Keratinocyte (primary cell): ENCODE data around the gene CYB561A3. TPM values are rescaled to one million over a fixed set of nuclear protein-coding genes. Genes with fewer than 3 reads are reported as not detected.

Source experiments
- DNase-seq: peaks from one replicate; pipeline ENCODE4 v3.0.0-alpha.2; 2011; ENCODE audit warnings: low read depth, missing footprints, low spot score
- FAIRE-seq: peaks from 2 replicates; lab custom pipeline; 2011; peaks lifted over from hg19 to GRCh38; lab: Jason Lieb, UNC
- H2AFZ ChIP-seq: 2 replicates; pipeline ENCODE4 v1.6.0; 2012; ENCODE audit warnings: low read length, control low read depth, inconsistent platforms; ENCODE audit not compliant: control insufficient read depth
- H3K27ac ChIP-seq: 2 replicates; pipeline ENCODE4 v1.5.1; 2011; ENCODE audit warnings: low read length; ENCODE audit not compliant: control insufficient read depth, insufficient read depth
- H3K27me3 ChIP-seq: 3 replicates; pipeline ENCODE4 v1.6.0; 2011; ENCODE audit warnings: low read length; ENCODE audit not compliant: control insufficient read depth, insufficient read depth; ENCODE audit errors: extremely low read depth
- H3K36me3 ChIP-seq, 2 experiments: 2 replicates in 1 of 2; 3 replicates in 1 of 2; pipeline ENCODE4 v1.5.1; 2011; ENCODE audit warnings: low read length in 2 of 2, mild to moderate bottlenecking in 1 of 2; ENCODE audit not compliant: control insufficient read depth in 2 of 2, insufficient read depth in 2 of 2; ENCODE audit errors: extremely low read depth in 1 of 2
- H3K4me1 ChIP-seq: 3 replicates; pipeline ENCODE4 v1.5.1; 2011; ENCODE audit warnings: low read length; ENCODE audit not compliant: control insufficient read depth, insufficient read depth; ENCODE audit errors: extremely low read depth
- H3K4me2 ChIP-seq: 3 replicates; pipeline ENCODE4 v1.6.0; 2011; ENCODE audit warnings: low read depth, low read length; ENCODE audit not compliant: control insufficient read depth, insufficient read depth; ENCODE audit errors: extremely low read depth
- H3K4me3 ChIP-seq, 3 experiments: fragments of 200-600 bp in 1 of 3; sonication (generic) in 1 of 3; 2 replicates in 2 of 3; 3 replicates in 1 of 3; pipeline ENCODE4 v1.5.1; 2011 to 2016; ENCODE audit warnings: low read length in 3 of 3, mild to moderate bottlenecking in 3 of 3, control low read depth in 2 of 3, inconsistent platforms in 1 of 3, low read depth in 1 of 3, mixed read lengths in 1 of 3, mixed run types in 1 of 3, moderate library complexity in 1 of 3; ENCODE audit not compliant: control insufficient read depth in 2 of 3, insufficient read depth in 2 of 3; ENCODE audit errors: extremely low read depth in 1 of 3
- H3K79me2 ChIP-seq: 2 replicates; pipeline ENCODE4 v1.6.0; 2012; ENCODE audit warnings: low read length; ENCODE audit not compliant: control insufficient read depth, insufficient read depth
- H3K9ac ChIP-seq: 3 replicates; pipeline ENCODE4 v1.6.0; 2011; ENCODE audit warnings: low read length; ENCODE audit not compliant: control insufficient read depth, insufficient read depth; ENCODE audit errors: extremely low read depth
- H3K9me1 ChIP-seq: 3 replicates; pipeline ENCODE4 v1.6.0; 2011; ENCODE audit warnings: low read length; ENCODE audit not compliant: control insufficient read depth, insufficient read depth; ENCODE audit errors: extremely low read depth
- H3K9me3 ChIP-seq: 2 replicates; pipeline ENCODE4 v1.5.1; 2012; ENCODE audit warnings: low read depth, low read length; ENCODE audit not compliant: control insufficient read depth
- H4K20me1 ChIP-seq: 3 replicates; pipeline ENCODE4 v1.6.0; 2011; ENCODE audit warnings: low read length; ENCODE audit not compliant: control insufficient read depth, insufficient read depth; ENCODE audit errors: extremely low read depth
- CTCF ChIP-seq, 3 experiments: IDR thresholded peaks in 1 of 3; conservative IDR thresholded peaks in 1 of 3; optimal IDR thresholded peaks in 1 of 3; 2 replicates in 2 of 3; 3 replicates in 1 of 3; pipeline versions ENCODE3 to v1.5.1; 2011; ENCODE audit warnings: low read length in 3 of 3, mild to moderate bottlenecking in 3 of 3, moderate library complexity in 2 of 3, control low read depth in 1 of 3, inconsistent platforms in 1 of 3; ENCODE audit not compliant: insufficient read depth in 2 of 3; ENCODE audit errors: extremely low read depth in 1 of 3
- EZH2 ChIP-seq: IDR thresholded peaks from one replicate; pipeline ENCODE4 v1.6.1; 2012; ENCODE audit warnings: inconsistent platforms, mild to moderate bottlenecking, low read length, moderate library complexity
- dilution Hi-C: fragments of 300-500 bp; cut with MboI; formaldehyde crosslinking; loops from one replicate; pipeline ENCODE4 v1.7.0; 2020; ENCODE audit warnings: low sequenced_read_pairs; ENCODE audit not compliant: extremely low pct_ligation_motif_present
- polyA plus RNA-seq, 5 experiments: library from polyadenylated mRNA; depleted of rRNA in 3 of 5; stranded (reverse) in 3 of 5; stranded (forward) in 1 of 5; unstranded in 1 of 5; fragments of >200 nt; gene quantifications; 1 replicate in 1 of 5; 2 replicates in 3 of 5; 3 replicates in 1 of 5; pipeline versions ENCODE4 v1.2.1 to v1.2.3, GENCODE V29; 2011 to 2012; ENCODE audit warnings: missing spikeins in 2 of 5, low read depth in 1 of 5, low replicate concordance in 1 of 5

Gene CYB561A3
- polyA plus RNA-seq, 1 donor (not counting 4 experiments of a cell fraction or from before 2014, with no cell fraction given) = 42.3 TPM

DNA sequence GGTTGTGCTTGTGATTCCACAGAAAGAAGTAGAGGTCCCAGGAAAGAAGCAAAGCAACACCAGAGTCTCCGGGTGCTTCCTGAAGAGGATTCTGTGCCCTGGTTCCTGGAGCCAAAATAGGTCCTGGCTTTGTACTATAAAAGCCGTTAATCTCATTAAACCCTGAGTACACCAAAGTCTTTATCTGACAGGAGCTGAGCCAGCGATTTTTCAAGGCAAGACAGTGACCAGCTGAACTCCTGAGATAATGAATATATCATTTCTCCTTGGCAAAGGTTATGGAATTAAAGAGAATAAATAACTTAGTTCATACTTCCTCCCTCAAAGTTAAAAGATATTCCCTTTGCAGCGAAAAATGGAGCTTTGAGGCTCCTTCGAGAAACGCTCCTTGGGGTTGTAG lies 5.7 kb upstream of the CYB561A3 start:
- H3K4me1 ChIP-seq = peaks cover 36% of the 10 kb centered on the region
- dilution Hi-C loops = no loop called here

DNA sequence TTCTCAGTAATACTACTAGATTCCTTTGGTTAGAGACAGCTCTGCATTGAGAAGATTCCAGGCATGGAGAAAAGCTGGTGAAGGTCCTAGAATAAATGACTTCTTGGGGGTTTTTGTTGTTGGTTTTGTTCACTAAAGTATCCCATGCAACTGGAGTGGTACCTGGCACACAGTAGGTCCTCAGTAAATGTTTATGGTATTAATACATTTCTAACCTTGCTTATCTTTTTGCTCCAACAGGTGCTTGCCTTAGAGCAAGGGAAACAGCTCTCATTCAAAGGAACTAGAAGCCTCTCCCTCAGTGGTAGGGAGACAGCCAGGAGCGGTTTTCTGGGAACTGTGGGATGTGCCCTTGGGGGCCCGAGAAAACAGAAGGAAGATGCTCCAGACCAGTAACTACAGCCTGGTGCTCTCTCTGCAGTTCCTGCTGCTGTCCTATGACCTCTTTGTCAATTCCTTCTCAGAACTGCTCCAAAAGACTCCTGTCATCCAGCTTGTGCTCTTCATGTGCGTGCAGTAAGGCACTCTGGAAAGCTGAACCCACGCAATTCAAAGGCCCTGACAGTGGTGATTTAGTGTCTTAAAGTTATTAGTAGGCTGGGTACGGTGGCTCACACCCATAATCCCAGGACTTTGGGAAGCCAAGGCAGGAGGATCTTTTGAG lies 2.5 kb upstream of the CYB561A3 start:
- H3K4me3 ChIP-seq = no peak overlapping the region
- peaks cover 24% of the 10 kb centered on the region for H3K4me1 ChIP-seq
- no peak overlapping the region for H3K27ac ChIP-seq
- H3K4me2 ChIP-seq = no peak overlapping the region
- TF ChIP-seq CTCF (optimal IDR thresholded peaks at IDR 0.05 in 1 of 3, IDR thresholded peaks at IDR 0.05 in 1 of 3, conservative IDR thresholded peaks at IDR 0.05 in 1 of 3; ENCODE audit: extremely low read depth in 1 of 3, insufficient read depth in 2 of 3, low read length in 3 of 3) (no peak), EZH2 (no peak)
- H4K20me1 ChIP-seq = no peaks in the 10 kb centered on the region
- dilution Hi-C loops = no loop called here
- FAIRE-seq (no peak), DNase-seq (no peak)
- no peak overlapping the region for H3K9ac ChIP-seq
- no peak overlapping the region for H2AFZ ChIP-seq
- no peaks in the 10 kb centered on the region for H3K27me3 ChIP-seq
- H3K79me2 ChIP-seq = peaks cover 36% of the 10 kb centered on the region
- H3K36me3 ChIP-seq = peaks cover 25 to 41% of the 10 kb centered on the region in 2 experiments
- H3K9me1 ChIP-seq = no peaks in the 10 kb centered on the region
- H3K9me3 ChIP-seq = no peaks in the 10 kb centered on the region

More for the DNA sequence above, 5.7 kb upstream of the CYB561A3 start:
- DNase-seq (no peak), FAIRE-seq (no peak)
- Histone ChIP-seq H3K27ac (no peak overlapping the region), H3K27me3 (no peaks in the 10 kb centered on the region), H3K9me1 (no peaks in the 10 kb centered on the region), H3K4me3 (no peak overlapping the region), H3K9me3 (no peaks in the 10 kb centered on the region), H4K20me1 (no peaks in the 10 kb centered on the region), H3K36me3 (peaks cover 25 to 47% of the 10 kb centered on the region in 2 experiments), H3K79me2 (peaks cover 21% of the 10 kb centered on the region), H3K4me2 (no peak overlapping the region), H2AFZ (no peak overlapping the region), H3K9ac (no peak overlapping the region)
- no peak for TF ChIP-seq EZH2
- TF ChIP-seq CTCF (optimal IDR thresholded peaks at IDR 0.05 in 1 of 3, IDR thresholded peaks at IDR 0.05 in 1 of 3, conservative IDR thresholded peaks at IDR 0.05 in 1 of 3; ENCODE audit: extremely low read depth in 1 of 3, insufficient read depth in 2 of 3, low read length in 3 of 3) = no peak
